Fibroblast of skin of left quadriceps (primary cell): ENCODE measurements around the gene TMEM59L.

ENCODE experiments used
- DNase-seq, 2 experiments: peaks; one replicate each; pipeline ENCODE4 v3.0.0-alpha.2; 2013; ENCODE audit warnings: low read depth in 2 of 2

TMEM59L gene

GRCh38 chr19:18659281-18660050, 46.8 kb downstream of the TMEM59L start:
- no peak for DNase-seq

- no peak for DNase-seq
Measured at GRCh38 chr19:18660051-18660910, 47.6 kb downstream of the TMEM59L start.

GRCh38 chr19:18660939-18661670, 48.4 kb downstream of the TMEM59L start:
- no peak for DNase-seq

- no peak for DNase-seq
Measured at GRCh38 chr19:18662972-18663732, 50.5 kb downstream of the TMEM59L start.

GRCh38 chr19:18663940-18664530, 51.4 kb downstream of the TMEM59L start:
- DNase-seq, result no peak

GRCh38 chr19:18665771-18666202, 53.1 kb downstream of the TMEM59L start:
- no peak for DNase-seq

- no peak for DNase-seq
Measured at GRCh38 chr19:18666317-18666716, 53.6 kb downstream of the TMEM59L start.

GRCh38 chr19:18666784-18667183, 54.1 kb downstream of the TMEM59L start:
- DNase-seq, result no peak

GRCh38 chr19:18667531-18668251, 55.0 kb downstream of the TMEM59L start:
- no peak for DNase-seq

GRCh38 chr19:18668252-18668631, 55.6 kb downstream of the TMEM59L start:
- no peak for DNase-seq

GRCh38 chr19:18668744-18669523, 56.3 kb downstream of the TMEM59L start:
- DNase-seq, result no peak

GRCh38 chr19:18669524-18669817, 56.8 kb downstream of the TMEM59L start:
- no peak for DNase-seq

- no peak for DNase-seq
Measured at GRCh38 chr19:18669883-18670282, 57.2 kb downstream of the TMEM59L start.

- DNase-seq, result no peak
Measured at GRCh38 chr19:18670312-18670711, 57.6 kb downstream of the TMEM59L start.
